ENCODE measurements around the gene PLXNA2.

PLXNA2 gene

GRCh38 chr1:207988326-207989165 is 255.6 kb downstream of the PLXNA2 start:
- no peak for DNase-seq

GRCh38 chr1:207987164-207987563 is 257.0 kb downstream of the PLXNA2 start:
- no peak for DNase-seq

GRCh38 chr1:207985996-207986395 is 258.2 kb downstream of the PLXNA2 start:
- no peak for DNase-seq

GRCh38 chr1:207984831-207985572 is 259.2 kb downstream of the PLXNA2 start:
- DNase-seq, result no peak

GRCh38 chr1:207983044-207983635 is 261.0 kb downstream of the PLXNA2 start:
- DNase-seq, result no peak

- no peak for DNase-seq
Observed at GRCh38 chr1:207981976-207982375, 262.2 kb downstream of the PLXNA2 start.

- DNase-seq, result no peak
Observed at GRCh38 chr1:207978441-207978840, 265.7 kb downstream of the PLXNA2 start.

- no peak for DNase-seq
Observed at GRCh38 chr1:207977876-207978275, 266.3 kb downstream of the PLXNA2 start.

- DNase-seq, result no peak
Observed at GRCh38 chr1:207973898-207974568, 270.2 kb downstream of the PLXNA2 start.

- no peak for DNase-seq
Observed at GRCh38 chr1:207972337-207972736, 271.8 kb downstream of the PLXNA2 start.
